Mucosa of stomach (tissue), 1 donor: Measurements from ENCODE around the gene FAM181B.
"Not testable (repeated sequence)": the region's sequence is repeated elsewhere in the genome, so short reads cannot be mapped to it uniquely, and the experiment has no call there.

Source experiments
- H3K27me3 ChIP-seq: one replicate; pipeline ENCODE4 v1.7.0; 2013; ENCODE audit warnings: mild to moderate bottlenecking, low read length; ENCODE audit not compliant: control insufficient read depth, insufficient read depth
- H3K36me3 ChIP-seq: one replicate; pipeline ENCODE4 v1.7.0; 2013; ENCODE audit warnings: low read length; ENCODE audit not compliant: control insufficient read depth, insufficient read depth
- H3K4me1 ChIP-seq: one replicate; pipeline ENCODE4 v1.7.0; 2013; ENCODE audit warnings: mild to moderate bottlenecking, low read length; ENCODE audit not compliant: control insufficient read depth, insufficient read depth
- H3K4me3 ChIP-seq: one replicate; pipeline ENCODE4 v1.7.0; 2013; ENCODE audit warnings: low read length
- H3K9ac ChIP-seq: one replicate; pipeline ENCODE4 v1.7.0; 2013; ENCODE audit warnings: mild to moderate bottlenecking, low read length, moderate library complexity
- H3K9me3 ChIP-seq: one replicate; pipeline ENCODE4 v1.7.0; 2013; ENCODE audit warnings: mild to moderate bottlenecking, low read length, moderate library complexity; ENCODE audit not compliant: control insufficient read depth
- donor health status: Pancreatic carcinoma.

Gene FAM181B

DNA sequence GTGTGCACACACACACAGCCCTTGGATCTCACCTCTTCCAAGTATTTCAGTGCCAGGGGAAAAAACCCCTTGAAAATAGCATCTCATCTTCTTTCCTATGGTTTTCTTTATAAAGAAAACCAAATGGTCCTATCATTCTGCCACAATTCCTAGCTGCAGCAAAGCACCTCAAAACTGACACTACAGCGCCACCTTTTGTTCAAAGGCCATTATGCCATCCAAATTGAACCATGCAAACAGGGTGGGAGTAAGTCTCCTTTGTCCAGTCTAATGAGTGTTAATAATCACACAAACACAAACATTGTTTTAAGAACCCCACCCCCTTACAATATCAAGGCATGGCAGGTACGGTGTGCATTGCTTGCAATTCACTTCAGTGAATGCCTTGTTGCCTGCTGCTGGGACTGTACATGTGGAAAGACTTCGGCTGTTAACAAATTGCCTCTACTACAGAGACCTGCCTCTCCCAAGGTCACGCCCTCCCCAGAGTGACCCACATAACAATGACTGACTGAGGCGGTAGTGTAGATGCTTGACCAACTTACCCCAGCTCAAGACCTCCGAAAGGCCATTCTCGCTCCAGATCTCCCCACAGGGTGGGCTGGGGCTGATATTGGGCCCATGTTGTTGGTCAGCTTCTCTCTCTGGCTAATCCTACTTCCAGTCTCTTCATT is 31.7 kb downstream of the FAM181B start:
- no peaks in the 10 kb centered on the region for H3K27me3 ChIP-seq
- H3K9ac ChIP-seq, result no peak overlapping the region
- H3K36me3 ChIP-seq, result no peaks in the 10 kb centered on the region
- H3K4me3 ChIP-seq, result no peak overlapping the region
- H3K4me1 ChIP-seq, result no peaks in the 10 kb centered on the region
- H3K9me3 ChIP-seq, result no peaks in the 10 kb centered on the region

DNA sequence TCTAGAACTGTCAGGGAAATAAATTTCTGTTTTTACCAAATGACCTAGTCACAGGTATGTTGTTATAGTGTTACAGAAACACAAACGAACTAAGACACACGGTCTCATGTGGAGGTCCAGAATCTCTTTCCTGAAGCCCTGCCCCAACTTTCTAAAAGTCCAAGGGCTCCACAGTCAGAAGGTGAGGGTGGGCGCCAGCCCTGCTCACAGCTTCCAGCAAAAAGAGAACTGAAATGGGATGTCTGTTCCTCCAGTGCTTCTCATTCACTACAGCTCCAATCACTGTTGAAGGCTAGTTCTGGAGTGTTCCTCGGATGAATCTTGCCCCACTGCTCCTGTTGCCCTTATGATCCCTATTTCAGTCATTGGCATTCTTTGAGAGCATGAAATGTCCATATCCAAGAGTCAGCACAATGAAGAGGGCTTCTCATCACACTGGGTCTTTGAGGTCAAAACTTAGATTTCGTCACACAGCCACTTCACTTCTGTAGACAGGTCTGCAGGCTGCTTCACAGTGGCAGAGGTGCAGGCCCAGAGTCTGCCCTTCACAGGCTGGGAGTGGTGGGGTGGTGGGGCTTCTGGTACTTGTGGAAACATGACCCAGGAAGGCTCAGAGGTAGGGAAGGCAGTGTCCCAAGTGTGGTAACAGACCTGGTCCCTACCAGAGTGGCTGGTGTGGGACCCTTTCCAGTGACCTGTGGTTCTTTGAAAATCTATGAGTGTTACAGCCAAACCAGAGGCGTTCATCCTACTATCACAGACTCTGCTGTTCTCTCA is 34.9 kb downstream of the FAM181B start:
- H3K27me3 ChIP-seq, result no peaks in the 10 kb centered on the region
- H3K4me3 ChIP-seq, result no peak overlapping the region

DNA sequence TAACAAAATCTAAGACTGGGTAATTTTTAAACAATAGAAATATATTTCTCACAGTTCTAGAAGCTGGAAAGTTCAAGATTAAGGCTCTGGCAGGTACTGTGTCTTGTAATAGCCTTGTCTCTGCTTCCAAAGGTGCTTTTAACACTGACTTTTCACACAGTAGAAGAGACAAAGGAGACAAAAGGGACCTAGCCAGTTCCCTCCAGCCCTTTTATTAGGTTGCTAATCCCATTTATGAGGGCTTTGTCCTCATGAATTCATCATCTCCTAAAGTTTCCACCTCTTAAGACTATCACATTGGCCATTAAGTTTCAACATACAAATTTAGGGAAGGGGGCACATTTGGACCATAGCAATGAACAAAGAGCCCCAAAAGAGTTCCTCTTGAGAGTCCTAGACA is 40.7 kb downstream of the FAM181B start:
- no peaks in the 10 kb centered on the region for H3K9me3 ChIP-seq
- H3K36me3 ChIP-seq, result no peaks in the 10 kb centered on the region
- no peaks in the 10 kb centered on the region for H3K4me1 ChIP-seq
- H3K4me3 ChIP-seq, result no peak overlapping the region
- H3K9ac ChIP-seq, result no peak overlapping the region
- no peaks in the 10 kb centered on the region for H3K27me3 ChIP-seq

More for the DNA sequence above, 34.9 kb downstream of the FAM181B start:
- Histone ChIP-seq H3K9ac (no peak overlapping the region), H3K4me1 (no peaks in the 10 kb centered on the region), H3K36me3 (no peaks in the 10 kb centered on the region), H3K9me3 (no peaks in the 10 kb centered on the region)

DNA sequence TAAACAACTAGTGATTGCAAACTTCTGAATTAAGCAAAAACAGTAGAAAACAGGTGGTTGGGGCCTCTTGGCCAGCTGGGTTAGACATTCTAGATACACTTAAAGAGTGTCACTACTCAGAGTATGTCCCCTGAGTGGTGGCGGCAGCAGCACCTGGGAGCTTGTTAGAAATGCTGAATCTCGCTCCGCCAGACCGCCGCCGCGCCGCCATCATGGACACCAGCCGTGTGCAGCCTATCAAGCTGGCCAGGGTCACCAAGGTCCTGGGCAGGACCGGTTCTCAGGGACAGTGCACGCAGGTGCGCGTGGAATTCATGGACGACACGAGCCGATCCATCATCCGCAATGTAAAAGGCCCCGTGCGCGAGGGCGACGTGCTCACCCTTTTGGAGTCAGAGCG is 44.3 kb downstream of the FAM181B start:
- H3K9me3 ChIP-seq, H3K9ac ChIP-seq, H3K4me3 ChIP-seq, H3K36me3 ChIP-seq, H3K4me1 ChIP-seq, H3K27me3 ChIP-seq: not testable (repeated sequence)

DNA sequence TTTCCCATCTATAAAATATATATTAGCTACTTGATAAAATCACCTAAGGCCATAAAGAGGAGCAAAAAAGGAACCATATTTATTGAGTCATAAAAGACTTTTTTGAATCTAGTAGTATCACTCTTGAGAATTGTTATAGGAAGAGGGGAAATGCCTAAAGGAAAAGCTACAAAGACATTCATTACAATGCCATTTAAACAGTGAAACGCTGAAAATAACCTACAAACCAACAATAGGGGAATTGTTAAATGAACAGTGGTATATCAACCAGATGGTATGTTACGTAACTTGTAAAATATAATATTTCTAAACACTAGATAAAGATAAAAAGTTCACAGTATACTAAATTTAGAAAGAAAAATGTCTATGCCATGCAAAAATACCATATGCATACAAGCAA is 47.5 kb downstream of the FAM181B start:
- no peak overlapping the region for H3K4me3 ChIP-seq
- no peaks in the 10 kb centered on the region for H3K9me3 ChIP-seq
- no peaks in the 10 kb centered on the region for H3K36me3 ChIP-seq
- no peaks in the 10 kb centered on the region for H3K27me3 ChIP-seq
- no peak overlapping the region for H3K9ac ChIP-seq
- no peaks in the 10 kb centered on the region for H3K4me1 ChIP-seq

DNA sequence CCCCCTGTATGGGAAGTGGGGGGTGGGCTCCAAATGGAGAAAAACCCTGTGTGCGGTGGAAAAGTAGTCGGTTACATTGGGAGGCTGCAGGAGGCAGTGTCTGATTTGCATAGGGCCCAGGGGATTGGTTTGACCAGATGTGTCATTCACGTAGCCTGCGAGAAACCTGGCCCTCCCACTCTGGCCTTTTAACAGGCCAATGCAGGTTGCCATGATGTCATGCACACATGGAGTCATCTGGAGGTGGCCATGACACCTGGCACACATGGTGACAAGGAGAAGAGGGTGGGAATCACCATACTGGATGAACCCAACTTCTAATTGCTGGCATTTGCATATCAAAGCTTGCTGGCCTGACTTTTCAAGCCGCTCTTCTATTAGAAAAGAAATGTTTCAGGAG is 50.6 kb downstream of the FAM181B start:
- Histone ChIP-seq H3K9me3 (no peaks in the 10 kb centered on the region), H3K4me3 (no peak overlapping the region), H3K36me3 (no peaks in the 10 kb centered on the region), H3K27me3 (no peaks in the 10 kb centered on the region), H3K9ac (no peak overlapping the region), H3K4me1 (no peaks in the 10 kb centered on the region)

DNA sequence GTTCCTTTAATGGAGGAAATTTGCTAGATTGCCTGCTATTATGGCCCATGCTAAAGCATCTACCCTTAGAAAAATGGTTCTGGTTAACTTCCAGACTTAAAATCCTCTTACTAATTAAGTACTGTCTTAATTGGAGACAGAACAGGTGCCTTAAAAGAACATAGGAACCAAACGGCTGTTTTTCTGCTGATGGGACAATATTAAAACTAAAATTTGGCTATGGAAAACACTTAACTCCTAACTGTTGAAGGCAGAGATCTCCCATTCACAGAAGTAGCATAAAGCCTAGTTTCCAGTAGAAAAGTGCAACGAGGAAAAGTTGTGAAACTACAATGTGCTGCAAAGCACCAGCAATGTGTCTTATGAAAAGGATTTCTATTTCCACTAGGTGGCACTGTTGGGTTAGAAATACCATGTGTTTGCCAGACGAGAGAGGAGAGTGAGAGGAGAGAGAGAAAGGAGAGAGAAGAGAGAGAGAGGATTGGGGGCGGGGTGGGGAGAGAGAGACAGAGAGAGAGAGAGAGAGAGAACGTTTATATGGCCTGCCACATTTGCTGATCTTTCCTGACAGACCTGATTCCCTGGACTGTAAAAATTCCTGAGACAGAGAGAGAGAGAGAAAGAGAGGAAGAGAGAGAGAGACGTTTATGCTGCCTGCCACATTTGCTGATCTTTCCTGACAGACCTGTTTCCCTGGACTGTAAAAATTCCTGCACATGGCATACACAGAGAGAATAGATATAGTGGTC is 51.5 kb downstream of the FAM181B start:
- Histone ChIP-seq H3K36me3 (no peaks in the 10 kb centered on the region), H3K27me3 (no peaks in the 10 kb centered on the region), H3K4me1 (no peaks in the 10 kb centered on the region), H3K4me3 (no peak overlapping the region), H3K9ac (no peak overlapping the region), H3K9me3 (no peaks in the 10 kb centered on the region)

DNA sequence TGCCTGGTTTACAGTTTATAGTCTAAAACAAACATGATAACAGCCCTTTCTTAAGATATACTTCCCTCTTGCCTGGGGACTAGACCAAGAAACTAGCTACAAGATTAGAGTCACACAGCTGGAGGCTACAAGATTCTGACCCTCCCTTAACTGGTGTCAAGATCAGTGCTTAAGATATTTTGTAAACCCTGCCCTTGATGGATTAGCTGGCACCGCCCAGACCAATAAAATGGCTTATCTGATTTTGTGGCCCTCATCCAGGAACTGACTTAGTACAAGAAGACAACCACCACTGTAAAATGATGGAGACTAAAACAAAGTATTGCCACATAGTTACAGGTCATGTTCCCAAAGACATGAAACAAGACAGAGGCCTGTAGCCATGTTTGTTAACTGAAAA is 53.4 kb downstream of the FAM181B start:
- H3K36me3 ChIP-seq, result no peaks in the 10 kb centered on the region
- H3K27me3 ChIP-seq, result no peaks in the 10 kb centered on the region
- H3K4me3 ChIP-seq, result no peak overlapping the region
- H3K9me3 ChIP-seq, result no peaks in the 10 kb centered on the region
- no peak overlapping the region for H3K9ac ChIP-seq
- H3K4me1 ChIP-seq, result no peaks in the 10 kb centered on the region
